HG03575 (cell line): Measurements from ENCODE around the gene COL4A6.

ENCODE experiments used
- ATAC-seq: cut with Tn5 transposase; IDR thresholded peaks from one replicate; pipeline ENCODE4 v1.9.1; 2021; ENCODE audit not compliant: unreplicated experiment, insufficient number of reproducible peaks, low FRiP score; ENCODE audit errors: extremely low read depth

Gene COL4A6

GRCh38 chrX:108130889-108131288, 307.3 kb downstream of the COL4A6 start:
- no peak for ATAC-seq

GRCh38 chrX:108127152-108127551, 311.1 kb downstream of the COL4A6 start:
- no peak for ATAC-seq

- ATAC-seq, result no peak
Observed at GRCh38 chrX:108126661-108127060, 311.6 kb downstream of the COL4A6 start.

- ATAC-seq, result no peak
Observed at GRCh38 chrX:108123591-108124366, 314.4 kb downstream of the COL4A6 start.

- no peak for ATAC-seq
Observed at GRCh38 chrX:108122748-108123147, 315.5 kb downstream of the COL4A6 start.

GRCh38 chrX:108121291-108121690, 316.9 kb downstream of the COL4A6 start:
- no peak for ATAC-seq

- no peak for ATAC-seq
Observed at GRCh38 chrX:108117988-108118387, 320.2 kb downstream of the COL4A6 start.

GRCh38 chrX:108114541-108114940, 323.7 kb downstream of the COL4A6 start:
- no peak for ATAC-seq
